ENCODE measurements around the gene NPAS2. TPM values are rescaled to one million over a fixed set of nuclear protein-coding genes. Genes with fewer than 3 reads are reported as not detected.

Gene NPAS2
- total RNA-seq, 1 experiment from 2014 or later, result 20.4 TPM

GRCh38 chr2:100840519-100840918 is 20.6 kb downstream of the NPAS2 start:
- ATAC-seq (no peak), DNase-seq (ENCODE audit: low read depth, low spot score) (no peak)
- TF ChIP-seq EZH2phosphoT487 (IDR thresholded peaks at IDR 0.05; ENCODE audit: borderline replicate concordance) (no peak), SRF (IDR thresholded peaks at IDR 0.05; ENCODE audit: low read depth) (no peak), YY1 (IDR thresholded peaks at IDR 0.05; ENCODE audit: extremely low read depth, insufficient replicate concordance, low read depth, low read length) (no peak), JUND (IDR thresholded peaks at IDR 0.05) (no peak), ELF1 (IDR thresholded peaks at IDR 0.05; ENCODE audit: borderline replicate concordance, low read depth) (no peak), EGR1 (IDR thresholded peaks at IDR 0.05; ENCODE audit: low read depth) (no peak), REST (IDR thresholded peaks at IDR 0.05; ENCODE audit: low read depth) (no peak), ZFX (IDR thresholded peaks at IDR 0.05) (no peak), ATF3 (IDR thresholded peaks at IDR 0.05) (no peak), ZBTB33 (IDR thresholded peaks at IDR 0.05; ENCODE audit: extremely low read depth, insufficient replicate concordance, low read length) (no peak), EZH2 (IDR thresholded peaks at IDR 0.05) (no peak), FOSL1 (IDR thresholded peaks at IDR 0.05; ENCODE audit: low read depth) (no peak), SIN3A (IDR thresholded peaks at IDR 0.05; ENCODE audit: low read depth) (no peak), TCF7L2 (IDR thresholded peaks at IDR 0.05; ENCODE audit: borderline replicate concordance, extremely low read depth, insufficient read depth, insufficient read length) (no peak), POLR2A (IDR thresholded peaks at IDR 0.05; ENCODE audit: borderline replicate concordance, extremely low read depth, insufficient read depth, insufficient read length) (no peak), CEBPB (IDR thresholded peaks at IDR 0.05; ENCODE audit: low read depth) (no peak), CBX3 (IDR thresholded peaks at IDR 0.05; ENCODE audit: low read depth) (no peak), SP1 (IDR thresholded peaks at IDR 0.05; ENCODE audit: low read depth) (no peak)
- no TSS peak for BruUV-seq (replicated peaks)
- CTCF ChIA-PET, result no interaction called here
- POLR2A ChIA-PET, result no interaction called here
- Histone ChIP-seq H4K20me1 (ENCODE audit: insufficient read depth) (no peaks in the 10 kb centered on the region), H2AFZ (ENCODE audit: low read depth, low read length, poor library complexity, severe bottlenecking) (no peak overlapping the region), H3K4me3 (replicated peaks in 1 of 2; ENCODE audit: low read depth in 1 of 2, low read length in 2 of 2) (no peak overlapping the region), H3K9me3 (ENCODE audit: control insufficient read depth in 1 of 2, insufficient read depth in 1 of 2, low read depth in 1 of 2, low read length in 2 of 2) (no peaks in the 10 kb centered on the region), H3K79me2 (ENCODE audit: insufficient read depth, low read length) (peaks cover 3% of the 10 kb centered on the region; the same call in 1 of the 2 replicates), H3K4me2 (ENCODE audit: low read length) (no peak overlapping the region), H3K27me3 (ENCODE audit: insufficient read depth, low read length) (no peaks in the 10 kb centered on the region), H3K9me2 (ENCODE audit: insufficient read depth) (no peaks in the 10 kb centered on the region), H3K36me3 (ENCODE audit: control insufficient read depth in 1 of 2, insufficient read depth in 2 of 2, low read length in 2 of 2) (no peaks in the 10 kb centered on the region), H3K9ac (ENCODE audit: low read length) (no peak overlapping the region), H3K27ac (ENCODE audit: low read depth, low read length) (no peak overlapping the region), H3K4me1 (ENCODE audit: control insufficient read depth in 1 of 2, insufficient read depth in 2 of 2, low read length in 2 of 2) (no peaks in the 10 kb centered on the region)
- intact Hi-C loops (cut with micrococcal nuclease), result no loop called here
- RAD21 ChIA-PET (ENCODE audit: low non-redundant PET in 1 of 2, low total read pairs in 2 of 2, uncharacterized antibody in 2 of 2, unreplicated experiment in 2 of 2), result no interaction called here

Measured in HCT116 (cell line).